HCT116 (cell line): ENCODE results near the gene C11orf58. TPM values are rescaled to one million over a fixed set of nuclear protein-coding genes. Genes with fewer than 3 reads are reported as not detected.

Experiments
- ATAC-seq: fragments of 200-7000 bp; cut with Tn5 transposase; 2 replicates; pipeline ENCODE4 v1.9.1; 2020; ENCODE audit warnings: mild to moderate bottlenecking, moderate library complexity
- BruUV-seq: library from RNA; stranded (reverse); fragments of 400-500 nt; replicated peaks from 2 replicates; lab custom pipeline; 2021; lab: Mats Ljungman, UMichigan
- CTCF ChIA-PET: fragments of 300-600 bp; sonication (Branson Sonifier 250); formaldehyde crosslinking; loops from one replicate; lab custom pipeline; 2021; ENCODE audit warnings: antibody characterized with exemption; lab: Charles Lee
- POLR2A ChIA-PET: fragments of 300-600, 350-600 bp; sonication (Branson Sonifier 250); formaldehyde crosslinking; loops from one replicate; lab custom pipeline; 2021; ENCODE audit warnings: antibody characterized with exemption; lab: Charles Lee
- RAD21 ChIA-PET, 2 experiments: fragments of 300-600 bp; sonication (Branson Sonifier 250); formaldehyde crosslinking; loops; one replicate each; lab custom pipeline; 2023; ENCODE audit warnings: low total read pairs in 2 of 2; ENCODE audit not compliant: uncharacterized antibody in 2 of 2, unreplicated experiment in 2 of 2, low non-redundant PET in 1 of 2; lab: Charles Lee
- DNase-seq: peaks from one replicate; pipeline ENCODE4 v3.0.0-alpha.2; 2010; ENCODE audit warnings: low read depth, low spot score
- H2AFZ ChIP-seq: fragments of 200-600 bp; shearing (Covaris generic), sonication (generic); 2 replicates; pipeline ENCODE4 v1.6.1; 2017; ENCODE audit warnings: low read depth, mixed run types, mixed read lengths, antibody characterized with exemption, low read length; ENCODE audit not compliant: poor library complexity, severe bottlenecking
- H3K27ac ChIP-seq: 2 replicates; pipeline ENCODE4 v1.5.1; 2012; ENCODE audit warnings: low read depth, low read length
- H3K27me3 ChIP-seq: fragments of 200-600 bp; sonication (generic); 2 replicates; pipeline ENCODE4 v1.6.1; 2016; ENCODE audit warnings: mixed run types, low read length, mixed read lengths; ENCODE audit not compliant: insufficient read depth
- H3K36me3 ChIP-seq, 2 experiments: fragments of 200-500 bp in 1 of 2; fragments of 200-600 bp in 1 of 2; sonication (Bioruptor generic) in 1 of 2; sonication (generic) in 1 of 2; 2 replicates each; pipeline versions ENCODE4 v1.5.1 to v1.6.1; 2014 to 2016; ENCODE audit warnings: low read length in 2 of 2, inconsistent platforms in 1 of 2, mixed read lengths in 1 of 2, mixed run types in 1 of 2; ENCODE audit not compliant: insufficient read depth in 2 of 2, control insufficient read depth in 1 of 2
- H3K4me1 ChIP-seq, 2 experiments: fragments of 200-600 bp in 1 of 2; sonication (generic) in 1 of 2; 2 replicates each; pipeline versions ENCODE4 v1.5.1 to v1.6.1; 2012 to 2017; ENCODE audit warnings: low read length in 2 of 2, inconsistent platforms in 1 of 2, mild to moderate bottlenecking in 1 of 2, mixed read lengths in 1 of 2, mixed run types in 1 of 2, moderate library complexity in 1 of 2; ENCODE audit not compliant: insufficient read depth in 2 of 2, control insufficient read depth in 1 of 2
- H3K4me2 ChIP-seq: fragments of 200-600 bp; sonication (generic); 2 replicates; pipeline ENCODE4 v1.6.1; 2017; ENCODE audit warnings: mixed run types, low read length, mixed read lengths
- H3K4me3 ChIP-seq, 2 experiments: fragments of 200-600 bp in 1 of 2; sonication (generic) in 1 of 2; replicated peaks in 1 of 2; 2 replicates each; pipeline ENCODE4 v1.5.1; 2011 to 2016; ENCODE audit warnings: low read length in 2 of 2, control low read depth in 1 of 2, low read depth in 1 of 2, mild to moderate bottlenecking in 1 of 2, mixed read lengths in 1 of 2, mixed run types in 1 of 2
- H3K79me2 ChIP-seq: fragments of 200-600 bp; sonication (generic); 2 replicates; pipeline ENCODE4 v1.6.1; 2017; ENCODE audit warnings: mild to moderate bottlenecking, mixed run types, low read length, moderate library complexity, mixed read lengths; ENCODE audit not compliant: insufficient read depth
- H3K9ac ChIP-seq: fragments of 200-600 bp; sonication (generic); 2 replicates; pipeline ENCODE4 v1.6.1; 2016; ENCODE audit warnings: low read length, mixed read lengths
- H3K9me2 ChIP-seq: fragments of 200-600 bp; sonication (generic), shearing (Covaris generic); 2 replicates; pipeline ENCODE4 v1.6.1; 2017; ENCODE audit warnings: mixed run types, mild to moderate bottlenecking, moderate library complexity; ENCODE audit not compliant: insufficient read depth
- H3K9me3 ChIP-seq, 2 experiments: fragments of 200-500 bp in 1 of 2; fragments of 200-600 bp in 1 of 2; sonication (Bioruptor generic) in 1 of 2; sonication (generic) in 1 of 2; 2 replicates each; pipeline ENCODE4 v1.6.1; 2014 to 2017; ENCODE audit warnings: low read length in 2 of 2, mixed read lengths in 2 of 2, inconsistent platforms in 1 of 2, low read depth in 1 of 2, mild to moderate bottlenecking in 1 of 2, mixed run types in 1 of 2, moderate library complexity in 1 of 2; ENCODE audit not compliant: control insufficient read depth in 1 of 2, insufficient read depth in 1 of 2
- H4K20me1 ChIP-seq: fragments of 200-600 bp; sonication (generic), shearing (Covaris generic); 2 replicates; pipeline ENCODE4 v1.6.1; 2017; ENCODE audit warnings: mixed run types, mild to moderate bottlenecking, moderate library complexity; ENCODE audit not compliant: insufficient read depth
- CBX3 ChIP-seq: IDR thresholded peaks from 2 replicates; pipeline ENCODE4 v1.6.1; 2012; ENCODE audit warnings: low read depth
- CEBPB ChIP-seq: IDR thresholded peaks from 2 replicates; pipeline ENCODE4 v1.6.1; 2012; ENCODE audit warnings: low read depth
- EGR1 ChIP-seq: IDR thresholded peaks from 2 replicates; pipeline ENCODE4 v1.6.1; 2012; ENCODE audit warnings: low read depth
- ELF1 ChIP-seq: IDR thresholded peaks from 2 replicates; pipeline ENCODE4 v1.6.1; 2012; ENCODE audit warnings: low read depth, borderline replicate concordance
- EZH2 ChIP-seq: fragments of 200-600 bp; sonication (generic); IDR thresholded peaks from 2 replicates; pipeline ENCODE4 v1.6.1; 2017; ENCODE audit warnings: antibody characterized with exemption, mixed run types
- EZH2phosphoT487 ChIP-seq: fragments of 200-600 bp; IDR thresholded peaks from 2 replicates; pipeline ENCODE4 v1.6.1; 2018; ENCODE audit warnings: antibody characterized with exemption, borderline replicate concordance
- FOSL1 ChIP-seq: IDR thresholded peaks from 2 replicates; pipeline ENCODE4 v1.6.1; 2012; ENCODE audit warnings: low read depth
- JUND ChIP-seq: IDR thresholded peaks from 2 replicates; pipeline ENCODE4 v1.6.1; 2012
- POLR2AphosphoS5 ChIP-seq: IDR thresholded peaks from 2 replicates; pipeline ENCODE4 v1.6.1; 2011; ENCODE audit warnings: mild to moderate bottlenecking, low read depth, low read length, moderate library complexity
- RAD21 ChIP-seq: IDR thresholded peaks from 2 replicates; pipeline ENCODE4 v1.6.1; 2012; ENCODE audit warnings: low read depth, mild to moderate bottlenecking
- SP1 ChIP-seq: IDR thresholded peaks from 2 replicates; pipeline ENCODE4 v1.6.1; 2012; ENCODE audit warnings: low read depth
- SRF ChIP-seq: IDR thresholded peaks from 2 replicates; pipeline ENCODE4 v1.6.1; 2012; ENCODE audit warnings: low read depth
- TCF7L2 ChIP-seq: IDR thresholded peaks from 2 replicates; pipeline ENCODE4 v1.7.0; 2011; ENCODE audit warnings: borderline replicate concordance, inconsistent platforms; ENCODE audit not compliant: insufficient read depth, insufficient read length; ENCODE audit errors: extremely low read depth
- ZNF274 ChIP-seq: fragments of 200-500 bp; sonication (Bioruptor generic); IDR thresholded peaks from 2 replicates; pipeline ENCODE4 v1.6.1; 2014; ENCODE audit warnings: mild to moderate bottlenecking, low read depth, low read length, inconsistent platforms
- intact Hi-C: fragments of 100-400 bp; cut with micrococcal nuclease; formaldehyde crosslinking; loops from 2 replicates; pipeline ENCODE4 v1.10.0; 2022
- total RNA-seq: library from RNA; stranded (reverse); gene quantifications from one replicate; pipeline ENCODE4 v1.2.1, GENCODE V29; 2021; ENCODE audit not compliant: unreplicated experiment
- TF ChIP-seq, protein P1 (sequence below), 3 experiments: fragments of 200-600 bp in 1 of 3; sonication (generic) in 1 of 3; IDR thresholded peaks in 2 of 3; conservative IDR thresholded peaks in 1 of 3; 2 replicates each; pipeline ENCODE4 v1.5.1; 2012 to 2017; ENCODE audit warnings: low read depth in 2 of 3, low read length in 2 of 3, antibody characterized with exemption in 1 of 3, borderline replicate concordance in 1 of 3, control low read depth in 1 of 3, mild to moderate bottlenecking in 1 of 3, mixed read lengths in 1 of 3, mixed run types in 1 of 3, moderate library complexity in 1 of 3; ENCODE audit not compliant: insufficient read depth in 1 of 3
- TF ChIP-seq, protein P2 (sequence below): IDR thresholded peaks from 2 replicates; pipeline ENCODE4 v1.6.1; 2012
- TF ChIP-seq, protein P3 (sequence below): IDR thresholded peaks from 2 replicates; pipeline ENCODE4 v1.6.1; 2011; ENCODE audit warnings: mild to moderate bottlenecking, low read length, moderate library complexity; ENCODE audit not compliant: insufficient replicate concordance; ENCODE audit errors: extremely low read depth
- TF ChIP-seq, protein P4 (sequence below): IDR thresholded peaks from 2 replicates; pipeline ENCODE4 v1.6.1; 2012; ENCODE audit warnings: low read depth
- TF ChIP-seq, protein P5 (sequence below): IDR thresholded peaks from 2 replicates; pipeline ENCODE4 v1.6.1; 2012

C11orf58 gene
- total RNA-seq, 1 experiment from 2014 or later, result 108 TPM

- Histone ChIP-seq H3K4me2 (no peak overlapping the region), H3K27ac (no peak overlapping the region), H3K27me3 (no peaks in the 10 kb centered on the region), H3K9me3 (no peaks in the 10 kb centered on the region), H3K4me3 (no peak overlapping the region), H3K9ac (no peak overlapping the region), H4K20me1 (no peaks in the 10 kb centered on the region)
- RAD21 ChIA-PET, result interaction anchor here in 1 of 2 experiments (0.6 kb wide), 1 partner anchor 203 kb away, joined by 3 read pairs; no protein-coding TSS in a partner anchor
- TF ChIP-seq, protein P1, sequence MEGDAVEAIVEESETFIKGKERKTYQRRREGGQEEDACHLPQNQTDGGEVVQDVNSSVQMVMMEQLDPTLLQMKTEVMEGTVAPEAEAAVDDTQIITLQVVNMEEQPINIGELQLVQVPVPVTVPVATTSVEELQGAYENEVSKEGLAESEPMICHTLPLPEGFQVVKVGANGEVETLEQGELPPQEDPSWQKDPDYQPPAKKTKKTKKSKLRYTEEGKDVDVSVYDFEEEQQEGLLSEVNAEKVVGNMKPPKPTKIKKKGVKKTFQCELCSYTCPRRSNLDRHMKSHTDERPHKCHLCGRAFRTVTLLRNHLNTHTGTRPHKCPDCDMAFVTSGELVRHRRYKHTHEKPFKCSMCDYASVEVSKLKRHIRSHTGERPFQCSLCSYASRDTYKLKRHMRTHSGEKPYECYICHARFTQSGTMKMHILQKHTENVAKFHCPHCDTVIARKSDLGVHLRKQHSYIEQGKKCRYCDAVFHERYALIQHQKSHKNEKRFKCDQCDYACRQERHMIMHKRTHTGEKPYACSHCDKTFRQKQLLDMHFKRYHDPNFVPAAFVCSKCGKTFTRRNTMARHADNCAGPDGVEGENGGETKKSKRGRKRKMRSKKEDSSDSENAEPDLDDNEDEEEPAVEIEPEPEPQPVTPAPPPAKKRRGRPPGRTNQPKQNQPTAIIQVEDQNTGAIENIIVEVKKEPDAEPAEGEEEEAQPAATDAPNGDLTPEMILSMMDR (IDR thresholded peaks at IDR 0.05 in 2 of 3, conservative IDR thresholded peaks at IDR 0.05 in 1 of 3; ENCODE audit: borderline replicate concordance in 1 of 3, insufficient read depth in 1 of 3, low read depth in 2 of 3, low read length in 2 of 3), result no peak
- TF ChIP-seq FOSL1 (no peak), POLR2AphosphoS5 (no peak), ELF1 (no peak), EZH2 (no peak), SRF (no peak), RAD21 (no peak), ZNF274 (no peak), SP1 (no peak), CBX3 (no peak), JUND (no peak), TCF7L2 (no peak), EGR1 (no peak), EZH2phosphoT487 (no peak), CEBPB (no peak)
- TF ChIP-seq, protein P2, sequence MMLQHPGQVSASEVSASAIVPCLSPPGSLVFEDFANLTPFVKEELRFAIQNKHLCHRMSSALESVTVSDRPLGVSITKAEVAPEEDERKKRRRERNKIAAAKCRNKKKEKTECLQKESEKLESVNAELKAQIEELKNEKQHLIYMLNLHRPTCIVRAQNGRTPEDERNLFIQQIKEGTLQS, result no peak
- TF ChIP-seq, protein P3, sequence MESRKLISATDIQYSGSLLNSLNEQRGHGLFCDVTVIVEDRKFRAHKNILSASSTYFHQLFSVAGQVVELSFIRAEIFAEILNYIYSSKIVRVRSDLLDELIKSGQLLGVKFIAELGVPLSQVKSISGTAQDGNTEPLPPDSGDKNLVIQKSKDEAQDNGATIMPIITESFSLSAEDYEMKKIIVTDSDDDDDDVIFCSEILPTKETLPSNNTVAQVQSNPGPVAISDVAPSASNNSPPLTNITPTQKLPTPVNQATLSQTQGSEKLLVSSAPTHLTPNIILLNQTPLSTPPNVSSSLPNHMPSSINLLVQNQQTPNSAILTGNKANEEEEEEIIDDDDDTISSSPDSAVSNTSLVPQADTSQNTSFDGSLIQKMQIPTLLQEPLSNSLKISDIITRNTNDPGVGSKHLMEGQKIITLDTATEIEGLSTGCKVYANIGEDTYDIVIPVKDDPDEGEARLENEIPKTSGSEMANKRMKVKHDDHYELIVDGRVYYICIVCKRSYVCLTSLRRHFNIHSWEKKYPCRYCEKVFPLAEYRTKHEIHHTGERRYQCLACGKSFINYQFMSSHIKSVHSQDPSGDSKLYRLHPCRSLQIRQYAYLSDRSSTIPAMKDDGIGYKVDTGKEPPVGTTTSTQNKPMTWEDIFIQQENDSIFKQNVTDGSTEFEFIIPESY, result no peak
- TF ChIP-seq, protein P4, sequence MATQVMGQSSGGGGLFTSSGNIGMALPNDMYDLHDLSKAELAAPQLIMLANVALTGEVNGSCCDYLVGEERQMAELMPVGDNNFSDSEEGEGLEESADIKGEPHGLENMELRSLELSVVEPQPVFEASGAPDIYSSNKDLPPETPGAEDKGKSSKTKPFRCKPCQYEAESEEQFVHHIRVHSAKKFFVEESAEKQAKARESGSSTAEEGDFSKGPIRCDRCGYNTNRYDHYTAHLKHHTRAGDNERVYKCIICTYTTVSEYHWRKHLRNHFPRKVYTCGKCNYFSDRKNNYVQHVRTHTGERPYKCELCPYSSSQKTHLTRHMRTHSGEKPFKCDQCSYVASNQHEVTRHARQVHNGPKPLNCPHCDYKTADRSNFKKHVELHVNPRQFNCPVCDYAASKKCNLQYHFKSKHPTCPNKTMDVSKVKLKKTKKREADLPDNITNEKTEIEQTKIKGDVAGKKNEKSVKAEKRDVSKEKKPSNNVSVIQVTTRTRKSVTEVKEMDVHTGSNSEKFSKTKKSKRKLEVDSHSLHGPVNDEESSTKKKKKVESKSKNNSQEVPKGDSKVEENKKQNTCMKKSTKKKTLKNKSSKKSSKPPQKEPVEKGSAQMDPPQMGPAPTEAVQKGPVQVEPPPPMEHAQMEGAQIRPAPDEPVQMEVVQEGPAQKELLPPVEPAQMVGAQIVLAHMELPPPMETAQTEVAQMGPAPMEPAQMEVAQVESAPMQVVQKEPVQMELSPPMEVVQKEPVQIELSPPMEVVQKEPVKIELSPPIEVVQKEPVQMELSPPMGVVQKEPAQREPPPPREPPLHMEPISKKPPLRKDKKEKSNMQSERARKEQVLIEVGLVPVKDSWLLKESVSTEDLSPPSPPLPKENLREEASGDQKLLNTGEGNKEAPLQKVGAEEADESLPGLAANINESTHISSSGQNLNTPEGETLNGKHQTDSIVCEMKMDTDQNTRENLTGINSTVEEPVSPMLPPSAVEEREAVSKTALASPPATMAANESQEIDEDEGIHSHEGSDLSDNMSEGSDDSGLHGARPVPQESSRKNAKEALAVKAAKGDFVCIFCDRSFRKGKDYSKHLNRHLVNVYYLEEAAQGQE, result no peak
- TF ChIP-seq, protein P5, sequence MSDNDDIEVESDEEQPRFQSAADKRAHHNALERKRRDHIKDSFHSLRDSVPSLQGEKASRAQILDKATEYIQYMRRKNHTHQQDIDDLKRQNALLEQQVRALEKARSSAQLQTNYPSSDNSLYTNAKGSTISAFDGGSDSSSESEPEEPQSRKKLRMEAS, result no peak
- TF ChIP-seq, all 23 proteins: peak for 0
- no peaks in the 10 kb centered on the region for H3K36me3 ChIP-seq
- no peaks in the 10 kb centered on the region for H3K79me2 ChIP-seq
- BruUV-seq, result no TSS peak
- no peaks in the 10 kb centered on the region for H3K9me2 ChIP-seq
- ChIA-PET CTCF (interaction anchor here (0.8 to 1.7 kb wide), 8 partner anchors 25 to 742 kb away, joined by 3 to 10 read pairs (median 4); partner anchors contain the start of gene RPS13), POLR2A (no interaction called here)
- ATAC-seq, result no peak
- intact Hi-C loops, result loop anchor here (5.0 kb wide), 1 partner anchor 151 kb away; no protein-coding TSS in a partner anchor
- peaks cover 33 to 51% of the 10 kb centered on the region in 2 experiments for H3K4me1 ChIP-seq
- no peak overlapping the region for H2AFZ ChIP-seq
- DNase-seq, result no peak
These were observed 47.7 kb downstream of the C11orf58 start for GRCh38 chr11:16786131-16786530.
